H9 (cell line): ENCODE data around the gene UPF1. TPM values are rescaled to one million over a fixed set of nuclear protein-coding genes. Genes with fewer than 3 reads are reported as not detected.

Experiments used
- DNase-seq: peaks from one replicate; pipeline ENCODE4 v3.0.0-alpha.2; 2017
- H2AFZ ChIP-seq: one replicate; pipeline ENCODE4 v1.6.1; 2013; ENCODE audit warnings: mild to moderate bottlenecking, low read length, control low read depth, moderate library complexity
- H2AK5ac ChIP-seq: 2 replicates; pipeline ENCODE4 v1.6.1; 2013; ENCODE audit warnings: low read length, control low read depth, mixed read lengths; ENCODE audit not compliant: insufficient read length
- H2BK120ac ChIP-seq: one replicate; pipeline ENCODE4 v1.6.1; 2013; ENCODE audit warnings: low read depth, mild to moderate bottlenecking, low read length, control low read depth, inconsistent platforms; ENCODE audit not compliant: poor library complexity, severe bottlenecking
- H2BK12ac ChIP-seq: 2 replicates; pipeline ENCODE4 v1.6.1; 2013; ENCODE audit warnings: low read length, control low read depth, mixed read lengths, low read depth; ENCODE audit not compliant: insufficient read length
- H2BK15ac ChIP-seq: 2 replicates; pipeline ENCODE4 v1.6.1; 2013; ENCODE audit warnings: low read depth, low read length, control low read depth
- H2BK20ac ChIP-seq: one replicate; pipeline ENCODE4 v1.6.1; 2013; ENCODE audit warnings: low read depth, mild to moderate bottlenecking, low read length, control low read depth, inconsistent platforms; ENCODE audit not compliant: poor library complexity, severe bottlenecking
- H2BK5ac ChIP-seq: 2 replicates; pipeline ENCODE4 v1.6.1; 2013; ENCODE audit warnings: low read length, control low read depth, mixed read lengths; ENCODE audit not compliant: insufficient read length
- H3K14ac ChIP-seq: 2 replicates; pipeline ENCODE4 v1.6.1; 2013; ENCODE audit warnings: low read length, control low read depth; ENCODE audit not compliant: insufficient read depth
- H3K18ac ChIP-seq: 2 replicates; pipeline ENCODE4 v1.6.1; 2013; ENCODE audit warnings: low read depth, mild to moderate bottlenecking, mixed read lengths, low read length, control low read depth; ENCODE audit not compliant: insufficient read length
- H3K23ac ChIP-seq: 2 replicates; pipeline ENCODE4 v1.6.1; 2013; ENCODE audit warnings: low read length, control low read depth, mixed read lengths, low read depth; ENCODE audit not compliant: insufficient read length
- H3K23me2 ChIP-seq: 2 replicates; pipeline ENCODE4 v1.6.1; 2013; ENCODE audit warnings: low read depth, mild to moderate bottlenecking, mixed read lengths, low read length, control low read depth; ENCODE audit not compliant: insufficient read length, poor library complexity, severe bottlenecking
- H3K27ac ChIP-seq: 2 replicates; pipeline ENCODE4 v1.5.1; 2013; ENCODE audit warnings: low read length, control low read depth, mixed read lengths, low read depth; ENCODE audit not compliant: insufficient read length
- H3K27me3 ChIP-seq: 2 replicates; pipeline ENCODE4 v1.6.1; 2013; ENCODE audit warnings: low read length, control low read depth, inconsistent platforms; ENCODE audit not compliant: insufficient read depth
- H3K4ac ChIP-seq: 2 replicates; pipeline ENCODE4 v1.6.1; 2013; ENCODE audit warnings: low read depth, mild to moderate bottlenecking, control low read depth, inconsistent platforms, low read length, moderate library complexity
- H3K4me1 ChIP-seq: 2 replicates; pipeline ENCODE4 v1.6.1; 2013; ENCODE audit warnings: low read length, control low read depth, inconsistent platforms; ENCODE audit not compliant: insufficient read depth
- H3K4me2 ChIP-seq: 2 replicates; pipeline ENCODE4 v1.6.1; 2013; ENCODE audit warnings: low read length, control low read depth, mixed read lengths; ENCODE audit not compliant: insufficient read length, insufficient read depth
- H3K56ac ChIP-seq: 2 replicates; pipeline ENCODE4 v1.6.1; 2013; ENCODE audit warnings: low read depth, mild to moderate bottlenecking, mixed read lengths, low read length, control low read depth; ENCODE audit not compliant: insufficient read length
- H3K79me1 ChIP-seq: 2 replicates; pipeline ENCODE4 v1.6.1; 2013; ENCODE audit warnings: low read depth, mild to moderate bottlenecking, moderate library complexity, low read length, control low read depth, inconsistent platforms; ENCODE audit not compliant: insufficient read depth, poor library complexity, severe bottlenecking
- H3K79me2 ChIP-seq: 2 replicates; pipeline ENCODE4 v1.6.1; 2013; ENCODE audit warnings: low read length, control low read depth, inconsistent platforms; ENCODE audit not compliant: insufficient read depth
- H3K9ac ChIP-seq: 2 replicates; pipeline ENCODE4 v1.6.1; 2013; ENCODE audit warnings: low read length, control low read depth, mixed read lengths; ENCODE audit not compliant: insufficient read length; ENCODE audit errors: extremely low read depth
- H3K9me3 ChIP-seq: one replicate; pipeline ENCODE4 v1.6.1; 2013; ENCODE audit warnings: low read depth, low read length, inconsistent platforms; ENCODE audit not compliant: control insufficient read depth
- H3T11ph ChIP-seq: one replicate; pipeline ENCODE4 v1.6.1; 2013; ENCODE audit warnings: mild to moderate bottlenecking, low read length, control low read depth, inconsistent platforms
- H4K20me1 ChIP-seq: one replicate; pipeline ENCODE4 v1.6.1; 2013; ENCODE audit not compliant: control insufficient read depth, insufficient read length, insufficient read depth
- H4K5ac ChIP-seq: 2 replicates; pipeline ENCODE4 v1.6.1; 2013; ENCODE audit warnings: low read depth, mild to moderate bottlenecking, mixed read lengths, low read length, control low read depth; ENCODE audit not compliant: insufficient read length
- H4K8ac ChIP-seq: replicated peaks from 2 replicates; pipeline ENCODE4 v1.6.1; 2013; ENCODE audit warnings: low read length, control low read depth, mixed read lengths, low read depth; ENCODE audit not compliant: insufficient read length
- H4K91ac ChIP-seq: 2 replicates; pipeline ENCODE4 v1.6.1; 2013; ENCODE audit warnings: low read depth, mild to moderate bottlenecking, moderate library complexity, mixed read lengths, low read length, control low read depth; ENCODE audit not compliant: insufficient read length
- H3K27ac Mint-ChIP-seq, 3 experiments: 2 replicates in 2 of 3; 3 replicates in 1 of 3; pipeline ENCODE4 v1.8.0; 2020 to 2021; ENCODE audit warnings: mixed read lengths in 3 of 3, mild to moderate bottlenecking in 1 of 3, moderate library complexity in 1 of 3
- H3K27me3 Mint-ChIP-seq: 2 replicates; pipeline ENCODE4 v1.8.0; 2021; ENCODE audit warnings: low read depth, mild to moderate bottlenecking, moderate library complexity, mixed read lengths
- H3K36me3 Mint-ChIP-seq, 3 experiments: 2 replicates in 2 of 3; 3 replicates in 1 of 3; pipeline ENCODE4 v1.8.0; 2020 to 2021; ENCODE audit warnings: low read depth in 3 of 3, mixed read lengths in 3 of 3; ENCODE audit not compliant: insufficient read depth in 1 of 3
- H3K4me1 Mint-ChIP-seq, 2 experiments: 2 replicates each; pipeline ENCODE4 v1.8.0; 2020; ENCODE audit warnings: mixed read lengths in 2 of 2
- H3K4me3 Mint-ChIP-seq, 2 experiments: 2 replicates in 1 of 2; 3 replicates in 1 of 2; pipeline ENCODE4 v1.8.0; 2020 to 2021; ENCODE audit warnings: mild to moderate bottlenecking in 2 of 2, mixed read lengths in 2 of 2, moderate library complexity in 1 of 2
- H3K9me3 Mint-ChIP-seq, 2 experiments: 2 replicates in 1 of 2; 3 replicates in 1 of 2; pipeline ENCODE4 v1.8.0; 2020; ENCODE audit warnings: mild to moderate bottlenecking in 2 of 2, mixed read lengths in 2 of 2, moderate library complexity in 1 of 2
- WGBS: extraction: QIAGEN DNeasy Blood & Tissue Kit; methylation state at CpG from one replicate; pipeline ENCODE4 v1.1.7; 2013; ENCODE audit warnings: missing lambda C conversion rate, low lambda C conversion rate, mixed read lengths; ENCODE audit not compliant: insufficient read length; ENCODE audit errors: extremely low coverage; 5-methylcytosine and 5-hydroxymethylcytosine counted together
- total RNA-seq: library from RNA; stranded (reverse); gene quantifications from 2 replicates; pipeline ENCODE4 v1.2.1, GENCODE V29; 2021
- TF ChIP-seq, protein P1 (sequence below): fragments of 200-600 bp; sonication (generic); conservative IDR thresholded peaks from 3 replicates; pipeline ENCODE4 v1.8.0; 2021; ENCODE audit warnings: antibody characterized with exemption, mild to moderate bottlenecking

UPF1 gene
- total RNA-seq, 1 experiment from 2014 or later = 85.4 TPM

DNA sequence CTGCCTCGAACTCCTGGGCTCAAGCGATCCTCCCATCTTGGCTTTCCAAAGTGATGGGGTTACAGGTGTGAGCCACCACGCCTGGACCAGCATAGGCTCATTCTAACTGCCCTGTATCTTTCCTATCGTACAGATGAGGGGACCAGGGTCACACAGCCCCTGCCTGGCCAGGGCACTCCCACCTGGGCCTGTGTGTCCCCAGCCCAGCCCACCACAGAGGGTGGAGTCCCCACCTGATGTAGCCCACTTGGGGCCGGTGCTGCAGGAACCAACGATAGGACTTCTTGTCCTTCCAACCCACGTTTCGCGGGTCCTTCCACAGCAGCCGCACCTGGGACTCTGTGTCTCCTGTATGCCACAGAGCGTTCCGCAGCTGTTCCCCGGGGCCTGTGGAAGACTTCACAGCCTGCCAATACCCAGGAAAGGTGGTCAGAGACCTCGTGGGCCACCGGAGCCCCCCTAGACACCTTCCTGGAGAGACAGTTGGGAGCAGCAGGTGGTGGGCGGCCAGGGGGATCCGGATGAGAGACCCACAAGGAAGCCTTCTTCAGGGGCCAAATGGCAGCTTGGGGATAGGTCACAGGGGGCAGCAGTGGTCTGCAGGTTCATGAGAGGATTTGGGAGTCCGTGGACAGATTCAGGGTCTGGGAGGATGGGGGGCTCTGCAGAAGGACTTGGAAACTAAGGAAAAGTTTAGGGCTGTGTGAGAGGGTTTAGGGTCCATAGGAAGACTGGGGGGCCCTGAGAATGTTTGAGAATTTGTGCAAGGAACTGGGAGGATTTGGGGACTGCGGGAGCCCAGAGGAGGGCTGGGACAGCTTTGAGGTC is 47.6 kb upstream of the UPF1 start:
- Histone ChIP-seq H3K4me2 (no peak overlapping the region), H2AK5ac (no peak overlapping the region), H3K9me3 (no peaks in the 10 kb centered on the region), H3K79me1 (no peaks in the 10 kb centered on the region), H4K91ac (no peak overlapping the region), H3K79me2 (no peaks in the 10 kb centered on the region), H3K23me2 (peaks cover 12% of the 10 kb centered on the region), H3T11ph (no peak overlapping the region), H2BK15ac (no peak overlapping the region), H3K18ac (no peak overlapping the region), H2BK120ac (no peak overlapping the region), H4K8ac (no peak overlapping the region), H3K23ac (no peak overlapping the region), H4K20me1 (no peaks in the 10 kb centered on the region), H2BK5ac (no peak overlapping the region), H3K4ac (no peak overlapping the region), H3K14ac (no peak overlapping the region), H3K27me3 (peaks cover 67% of the 10 kb centered on the region; the same call in 1 of the 2 replicates), H3K4me1 (no peaks in the 10 kb centered on the region), H3K27ac (no peak overlapping the region), H3K9ac (no peak overlapping the region), H2BK20ac (no peak overlapping the region), H3K56ac (no peak overlapping the region), H4K5ac (no peak overlapping the region), H2AFZ (no peak overlapping the region), H2BK12ac (no peak overlapping the region)
- Mint-ChIP-seq H3K27me3 (peaks cover 100% of the 10 kb centered on the region), H3K9me3 (peaks cover 0 to 8% of the 10 kb centered on the region in 2 experiments; a peak in 3 of 5 replicates), H3K4me3 (no peak overlapping the region), H3K4me1 (peaks cover 13 to 25% of the 10 kb centered on the region in 2 experiments), H3K27ac (no peak overlapping the region), H3K36me3 (no peaks in the 10 kb centered on the region; a peak in 2 of 7 replicates)
- no peak for DNase-seq
- WGBS = no CpG with 5 or more reads among the region's 19 CpGs
- TF ChIP-seq, protein P1, sequence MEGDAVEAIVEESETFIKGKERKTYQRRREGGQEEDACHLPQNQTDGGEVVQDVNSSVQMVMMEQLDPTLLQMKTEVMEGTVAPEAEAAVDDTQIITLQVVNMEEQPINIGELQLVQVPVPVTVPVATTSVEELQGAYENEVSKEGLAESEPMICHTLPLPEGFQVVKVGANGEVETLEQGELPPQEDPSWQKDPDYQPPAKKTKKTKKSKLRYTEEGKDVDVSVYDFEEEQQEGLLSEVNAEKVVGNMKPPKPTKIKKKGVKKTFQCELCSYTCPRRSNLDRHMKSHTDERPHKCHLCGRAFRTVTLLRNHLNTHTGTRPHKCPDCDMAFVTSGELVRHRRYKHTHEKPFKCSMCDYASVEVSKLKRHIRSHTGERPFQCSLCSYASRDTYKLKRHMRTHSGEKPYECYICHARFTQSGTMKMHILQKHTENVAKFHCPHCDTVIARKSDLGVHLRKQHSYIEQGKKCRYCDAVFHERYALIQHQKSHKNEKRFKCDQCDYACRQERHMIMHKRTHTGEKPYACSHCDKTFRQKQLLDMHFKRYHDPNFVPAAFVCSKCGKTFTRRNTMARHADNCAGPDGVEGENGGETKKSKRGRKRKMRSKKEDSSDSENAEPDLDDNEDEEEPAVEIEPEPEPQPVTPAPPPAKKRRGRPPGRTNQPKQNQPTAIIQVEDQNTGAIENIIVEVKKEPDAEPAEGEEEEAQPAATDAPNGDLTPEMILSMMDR = no peak
